Left kidney (tissue), 8 donors: ENCODE measurements around the gene PCMTD2. TPM values are rescaled to one million over a fixed set of nuclear protein-coding genes. Genes with fewer than 3 reads are reported as not detected.

Experiments
- DNase-seq: peaks from one replicate; pipeline ENCODE4 v3.0.0-alpha.2; 2013
- long read RNA-seq, 8 donors: transcript quantifications; one replicate each; lab custom pipeline, GENCODE V29; 2026
- polyA plus RNA-seq: library from polyadenylated mRNA; unstranded; fragments of 120-200 nt; gene quantifications from one replicate; pipeline ENCODE4 v1.2.1, GENCODE V29; 2013; ENCODE audit not compliant: insufficient read length

The PCMTD2 gene
- 211 TPM for polyA plus RNA-seq
- long read RNA-seq, donor 1, transcript PCMTD2-203 (6 exons, 3,843 nt): major isoform, 27 of 33 reads
- long read RNA-seq, donor 1, transcript PCMTD2-204 (6 exons, 3,212 nt): minor isoform, 6 of 33 reads
- long read RNA-seq, donor 1, partial matches to known transcripts: 0 of 33 reads
- long read RNA-seq, donor 1, other reads (novel, unspliced or antisense): 0 of 33 reads
- long read RNA-seq, donor 2, transcript PCMTD2-203 (6 exons, 3,843 nt): major isoform, 13 of 132 reads
- long read RNA-seq, donor 2, partial matches to known transcripts: 116 of 132 reads
- long read RNA-seq, donor 2, other reads (novel, unspliced or antisense): 0 of 132 reads
- long read RNA-seq, donor 3, transcript PCMTD2-203 (6 exons, 3,843 nt): major isoform, 22 of 108 reads
- long read RNA-seq, donor 3, partial matches to known transcripts: 84 of 108 reads
- long read RNA-seq, donor 3, other reads (novel, unspliced or antisense): 0 of 108 reads
- long read RNA-seq, donor 4: 0 reads
- long read RNA-seq, donor 5, transcript PCMTD2-203 (6 exons, 3,843 nt): major isoform, 32 of 127 reads
- long read RNA-seq, donor 5, partial matches to known transcripts: 89 of 127 reads
- long read RNA-seq, donor 5, other reads (novel, unspliced or antisense): 0 of 127 reads
- long read RNA-seq, donor 6, transcript PCMTD2-203 (6 exons, 3,843 nt): major isoform, 29 of 40 reads
- long read RNA-seq, donor 6, partial matches to known transcripts: 9 of 40 reads
- long read RNA-seq, donor 6, other reads (novel, unspliced or antisense): 0 of 40 reads
- long read RNA-seq, donor 7, transcript PCMTD2-203 (6 exons, 3,843 nt): major isoform, 37 of 48 reads
- long read RNA-seq, donor 7, partial matches to known transcripts: 7 of 48 reads
- long read RNA-seq, donor 7, other reads (novel, unspliced or antisense): 0 of 48 reads
- long read RNA-seq, donor 8, transcript PCMTD2-203 (6 exons, 3,843 nt): major isoform, 10 of 11 reads
- long read RNA-seq, donor 8, partial matches to known transcripts: 0 of 11 reads
- long read RNA-seq, donor 8, other reads (novel, unspliced or antisense): 0 of 11 reads

- peak; percentile 88 for DNase-seq
These were observed at the start of gene PCMTD2 for GRCh38 chr20:64255361-64256281. PCMTD2 (plus strand) TSS chr20:64255748; CDS start chr20:64259966, 4,218 bp downstream.

DNA sequence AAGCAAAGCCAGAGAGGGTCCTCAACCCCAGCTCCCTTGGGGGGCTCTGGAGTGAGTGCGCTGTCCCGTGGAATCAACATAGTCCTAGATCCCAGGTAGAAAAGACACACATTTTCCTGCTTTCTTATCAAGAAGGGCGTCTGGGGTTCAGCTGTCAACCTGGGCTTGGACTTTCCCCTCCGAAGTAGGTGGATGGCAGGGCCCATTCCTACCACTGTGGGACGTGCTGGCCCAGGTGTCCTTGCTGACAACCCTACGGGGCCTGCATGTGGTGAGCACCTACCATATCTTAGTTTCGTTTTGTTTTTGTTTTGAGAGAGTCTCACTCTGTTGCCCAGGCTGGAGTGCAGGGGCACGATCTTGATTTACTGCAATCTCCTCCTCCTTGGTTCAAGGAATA is 48.9 kb upstream of the PCMTD2 start:
- no peak for DNase-seq

GRCh38 chr20:64207641-64208590 is 47.6 kb upstream of the PCMTD2 start:
- DNase-seq: no peak

GRCh38 chr20:64209148-64209547 is 46.4 kb upstream of the PCMTD2 start:
- DNase-seq: no peak

- DNase-seq: no peak
These were observed 44.7 kb upstream of the PCMTD2 start for GRCh38 chr20:64210656-64211369.

- DNase-seq: no peak
These were observed 43.5 kb upstream of the PCMTD2 start for GRCh38 chr20:64211874-64212658.

GRCh38 chr20:64212755-64213154 is 42.8 kb upstream of the PCMTD2 start:
- DNase-seq: no peak

GRCh38 chr20:64214113-64214512 is 41.4 kb upstream of the PCMTD2 start:
- DNase-seq: no peak

- DNase-seq: no peak
These were observed 40.6 kb upstream of the PCMTD2 start for GRCh38 chr20:64214952-64215351.

GRCh38 chr20:64216036-64216435 is 39.5 kb upstream of the PCMTD2 start:
- DNase-seq: no peak

GRCh38 chr20:64216910-64217309 is 38.6 kb upstream of the PCMTD2 start:
- no peak for DNase-seq

DNA sequence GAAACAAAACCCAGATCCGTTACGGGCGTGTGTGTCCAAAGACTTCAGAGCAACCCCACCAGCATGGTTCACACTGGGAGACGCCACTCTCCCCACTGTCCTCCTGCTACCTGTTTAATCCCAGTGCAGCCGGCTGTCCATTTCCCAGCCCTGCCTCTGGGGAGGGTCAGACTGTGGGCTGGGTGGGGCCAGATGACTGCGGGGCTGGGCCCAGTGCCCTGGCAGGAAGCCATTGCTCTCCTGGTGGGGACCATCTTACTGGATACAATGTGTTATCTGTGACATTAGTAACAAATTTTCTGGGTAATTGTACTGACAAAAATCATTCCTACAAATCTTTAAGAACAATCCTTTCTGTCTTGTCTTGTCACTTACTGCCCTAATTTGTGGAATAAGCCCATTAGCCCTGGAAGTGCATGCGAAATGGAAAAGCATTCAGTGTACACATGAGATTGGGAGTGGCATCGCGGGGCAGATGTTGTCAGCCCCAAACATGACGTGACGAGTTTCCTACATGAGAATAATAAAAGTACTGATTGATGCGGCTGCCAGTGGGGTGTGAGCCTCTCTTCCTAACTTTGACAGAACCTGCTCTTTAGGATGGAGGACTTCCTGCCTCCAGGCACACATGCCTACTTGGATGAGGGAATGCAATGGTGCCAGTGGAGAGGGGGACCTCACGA is 37.9 kb upstream of the PCMTD2 start:
- DNase-seq: no peak

DNA sequence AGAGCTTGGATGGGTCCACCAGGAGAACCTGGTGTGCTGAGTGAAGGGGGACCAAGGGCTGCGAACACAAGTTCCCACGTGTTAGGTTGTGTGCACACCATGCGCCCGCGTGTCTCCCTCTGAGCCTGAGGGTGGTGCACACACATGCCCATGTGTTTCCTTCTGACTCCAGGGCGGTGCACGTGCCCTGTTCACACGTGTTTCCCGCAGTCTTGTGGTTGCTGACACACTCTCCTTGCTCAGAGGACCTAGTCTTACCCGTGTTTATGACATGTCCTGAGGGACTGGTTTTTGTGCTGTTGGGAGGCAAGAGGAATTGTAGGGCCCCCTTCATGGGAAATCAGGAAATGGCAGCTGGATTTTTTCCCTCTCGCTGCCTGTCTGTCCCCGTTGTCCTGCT is 36.3 kb upstream of the PCMTD2 start:
- no peak for DNase-seq

- DNase-seq: no peak
These were observed 35.8 kb upstream of the PCMTD2 start for GRCh38 chr20:64219730-64220129.

- no peak for DNase-seq
These were observed 35.1 kb upstream of the PCMTD2 start for GRCh38 chr20:64220420-64220819.

DNA sequence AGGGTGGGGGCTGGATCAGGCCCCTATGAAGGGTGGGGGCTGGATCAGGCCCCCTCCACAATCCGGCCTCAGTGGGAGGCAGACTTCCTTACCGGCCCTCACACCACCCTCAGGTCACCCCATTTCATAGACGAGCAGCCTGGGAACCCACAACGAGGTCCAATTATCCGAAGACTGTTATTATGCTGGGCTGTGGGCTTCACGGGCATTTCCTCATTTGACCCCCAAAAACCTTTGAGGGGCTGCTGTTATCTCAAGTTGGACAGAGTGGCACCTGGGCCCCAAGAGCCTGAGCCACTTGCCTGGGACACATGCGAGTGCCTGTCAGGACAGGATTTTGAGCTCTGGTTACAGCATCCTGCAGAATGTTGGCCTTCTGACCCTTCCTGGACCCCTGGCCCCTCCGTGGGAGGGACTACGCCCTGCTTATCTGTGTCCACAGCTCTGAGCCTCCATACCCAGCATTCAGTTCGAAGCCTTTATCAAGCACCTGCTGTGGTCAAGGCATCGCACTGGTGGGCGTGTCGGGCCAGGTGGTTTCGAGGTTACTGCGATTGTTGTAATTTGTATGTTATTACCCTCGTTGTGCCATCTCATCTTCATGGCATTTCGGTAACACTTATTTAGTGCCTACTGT is 34.5 kb upstream of the PCMTD2 start:
- DNase-seq: no peak

DNA sequence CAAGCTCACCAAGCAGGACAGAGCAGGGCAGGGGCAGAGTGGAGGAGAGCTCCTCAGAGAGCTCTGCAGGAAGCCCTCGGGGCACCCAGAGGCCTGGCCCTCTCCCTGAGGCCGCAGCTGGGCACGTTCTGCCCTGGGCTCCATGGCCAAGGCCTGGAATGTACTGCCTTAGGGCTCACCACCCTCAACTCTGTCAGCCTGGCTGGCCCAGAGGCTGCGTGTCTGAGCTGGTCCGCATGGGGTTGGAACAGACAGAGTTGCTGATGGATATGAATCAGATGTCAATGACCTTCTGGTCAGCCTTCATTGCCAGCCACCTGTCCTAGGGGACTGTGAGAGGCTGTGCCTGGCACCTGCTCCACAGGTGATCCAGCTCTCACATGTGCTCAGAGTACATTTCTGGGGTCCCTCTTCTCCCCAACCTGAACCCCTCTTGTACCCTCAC is 33.2 kb upstream of the PCMTD2 start:
- DNase-seq: no peak
